ENCODE results near the gene DYNC2H1. TPM values are rescaled to one million over a fixed set of nuclear protein-coding genes. Genes with fewer than 3 reads are reported as not detected.

DYNC2H1 gene, protein sequence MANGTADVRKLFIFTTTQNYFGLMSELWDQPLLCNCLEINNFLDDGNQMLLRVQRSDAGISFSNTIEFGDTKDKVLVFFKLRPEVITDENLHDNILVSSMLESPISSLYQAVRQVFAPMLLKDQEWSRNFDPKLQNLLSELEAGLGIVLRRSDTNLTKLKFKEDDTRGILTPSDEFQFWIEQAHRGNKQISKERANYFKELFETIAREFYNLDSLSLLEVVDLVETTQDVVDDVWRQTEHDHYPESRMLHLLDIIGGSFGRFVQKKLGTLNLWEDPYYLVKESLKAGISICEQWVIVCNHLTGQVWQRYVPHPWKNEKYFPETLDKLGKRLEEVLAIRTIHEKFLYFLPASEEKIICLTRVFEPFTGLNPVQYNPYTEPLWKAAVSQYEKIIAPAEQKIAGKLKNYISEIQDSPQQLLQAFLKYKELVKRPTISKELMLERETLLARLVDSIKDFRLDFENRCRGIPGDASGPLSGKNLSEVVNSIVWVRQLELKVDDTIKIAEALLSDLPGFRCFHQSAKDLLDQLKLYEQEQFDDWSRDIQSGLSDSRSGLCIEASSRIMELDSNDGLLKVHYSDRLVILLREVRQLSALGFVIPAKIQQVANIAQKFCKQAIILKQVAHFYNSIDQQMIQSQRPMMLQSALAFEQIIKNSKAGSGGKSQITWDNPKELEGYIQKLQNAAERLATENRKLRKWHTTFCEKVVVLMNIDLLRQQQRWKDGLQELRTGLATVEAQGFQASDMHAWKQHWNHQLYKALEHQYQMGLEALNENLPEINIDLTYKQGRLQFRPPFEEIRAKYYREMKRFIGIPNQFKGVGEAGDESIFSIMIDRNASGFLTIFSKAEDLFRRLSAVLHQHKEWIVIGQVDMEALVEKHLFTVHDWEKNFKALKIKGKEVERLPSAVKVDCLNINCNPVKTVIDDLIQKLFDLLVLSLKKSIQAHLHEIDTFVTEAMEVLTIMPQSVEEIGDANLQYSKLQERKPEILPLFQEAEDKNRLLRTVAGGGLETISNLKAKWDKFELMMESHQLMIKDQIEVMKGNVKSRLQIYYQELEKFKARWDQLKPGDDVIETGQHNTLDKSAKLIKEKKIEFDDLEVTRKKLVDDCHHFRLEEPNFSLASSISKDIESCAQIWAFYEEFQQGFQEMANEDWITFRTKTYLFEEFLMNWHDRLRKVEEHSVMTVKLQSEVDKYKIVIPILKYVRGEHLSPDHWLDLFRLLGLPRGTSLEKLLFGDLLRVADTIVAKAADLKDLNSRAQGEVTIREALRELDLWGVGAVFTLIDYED (N-terminal part only)
- total RNA-seq, result 1 to 10 TPM; 2.1 to 2.8 TPM

GRCh38 chr11:103108933-103109817 lies at the start of gene DYNC2H1:
Gene DYNC2H1, plus strand, starts transcription at chr11:103109426. Its CDS starts 149 bp downstream, at chr11:103109575.
- no peaks in the 10 kb centered on the region for H3K9me3 ChIP-seq
- H3K27me3 ChIP-seq, result no peaks in the 10 kb centered on the region
- peak within 1 kb of the TSS; percentile 47 for H3K4me3 ChIP-seq
- no peaks in the 10 kb centered on the region for H3K36me3 ChIP-seq
- H3K4me1 ChIP-seq, result no peaks in the 10 kb centered on the region
- peak within 1 kb of the TSS; percentile 35 for H3K27ac ChIP-seq
- DNase-seq, result peak; percentile 86
- TF ChIP-seq, protein P1, sequence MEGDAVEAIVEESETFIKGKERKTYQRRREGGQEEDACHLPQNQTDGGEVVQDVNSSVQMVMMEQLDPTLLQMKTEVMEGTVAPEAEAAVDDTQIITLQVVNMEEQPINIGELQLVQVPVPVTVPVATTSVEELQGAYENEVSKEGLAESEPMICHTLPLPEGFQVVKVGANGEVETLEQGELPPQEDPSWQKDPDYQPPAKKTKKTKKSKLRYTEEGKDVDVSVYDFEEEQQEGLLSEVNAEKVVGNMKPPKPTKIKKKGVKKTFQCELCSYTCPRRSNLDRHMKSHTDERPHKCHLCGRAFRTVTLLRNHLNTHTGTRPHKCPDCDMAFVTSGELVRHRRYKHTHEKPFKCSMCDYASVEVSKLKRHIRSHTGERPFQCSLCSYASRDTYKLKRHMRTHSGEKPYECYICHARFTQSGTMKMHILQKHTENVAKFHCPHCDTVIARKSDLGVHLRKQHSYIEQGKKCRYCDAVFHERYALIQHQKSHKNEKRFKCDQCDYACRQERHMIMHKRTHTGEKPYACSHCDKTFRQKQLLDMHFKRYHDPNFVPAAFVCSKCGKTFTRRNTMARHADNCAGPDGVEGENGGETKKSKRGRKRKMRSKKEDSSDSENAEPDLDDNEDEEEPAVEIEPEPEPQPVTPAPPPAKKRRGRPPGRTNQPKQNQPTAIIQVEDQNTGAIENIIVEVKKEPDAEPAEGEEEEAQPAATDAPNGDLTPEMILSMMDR (IDR thresholded peaks at IDR 0.05), result no peak
- peak within 1 kb of the TSS; percentile 57 to 68 for H3K9ac ChIP-seq (ENCODE audit: low read depth in 2 of 2, low read length in 2 of 2)
- intact Hi-C loops (cut with DNase I), result no loop called here

- H3K9me3 ChIP-seq, result no peaks in the 10 kb centered on the region
- H3K27ac ChIP-seq, result no peak overlapping the region
- TF ChIP-seq, protein P1 (IDR thresholded peaks at IDR 0.05), result no peak
- H3K36me3 ChIP-seq, result no peaks in the 10 kb centered on the region
- no peaks in the 10 kb centered on the region for H3K4me1 ChIP-seq
- intact Hi-C loops (cut with DNase I), result no loop called here
- no peak overlapping the region for H3K9ac ChIP-seq (ENCODE audit: low read depth in 2 of 2, low read length in 2 of 2)
- no peaks in the 10 kb centered on the region for H3K27me3 ChIP-seq
- no peak overlapping the region for H3K4me3 ChIP-seq
- no peak for DNase-seq
These were observed 47.6 kb upstream of the DYNC2H1 start for GRCh38 chr11:103061656-103062055.

DNA sequence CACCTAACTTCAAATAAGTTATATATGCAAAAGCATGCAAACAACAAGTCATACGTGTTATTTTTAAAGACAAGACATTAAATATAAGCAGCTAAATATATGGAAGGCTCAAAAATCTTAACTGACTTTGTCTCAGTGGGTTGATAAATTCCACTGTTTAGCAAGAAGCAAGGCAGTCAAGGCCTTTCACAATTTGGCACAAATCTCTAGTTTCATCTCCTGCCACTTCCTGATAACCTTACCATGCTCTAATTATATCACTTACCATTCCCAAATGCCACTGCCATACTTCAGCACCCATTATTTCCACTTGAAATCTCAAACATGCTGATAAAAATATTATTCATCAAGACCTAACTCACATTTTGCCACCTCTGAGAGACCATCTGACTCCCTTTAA lies 42.1 kb upstream of the DYNC2H1 start:
- H3K27me3 ChIP-seq, result no peaks in the 10 kb centered on the region
- no peak overlapping the region for H3K9ac ChIP-seq (ENCODE audit: low read depth in 2 of 2, low read length in 2 of 2)
- H3K4me1 ChIP-seq, result no peaks in the 10 kb centered on the region
- no peaks in the 10 kb centered on the region for H3K36me3 ChIP-seq
- no peak overlapping the region for H3K4me3 ChIP-seq
- TF ChIP-seq, protein P1 (IDR thresholded peaks at IDR 0.05), result no peak
- H3K9me3 ChIP-seq, result no peaks in the 10 kb centered on the region
- intact Hi-C loops (cut with DNase I), result no loop called here
- DNase-seq, result no peak
- no peak overlapping the region for H3K27ac ChIP-seq

DNA sequence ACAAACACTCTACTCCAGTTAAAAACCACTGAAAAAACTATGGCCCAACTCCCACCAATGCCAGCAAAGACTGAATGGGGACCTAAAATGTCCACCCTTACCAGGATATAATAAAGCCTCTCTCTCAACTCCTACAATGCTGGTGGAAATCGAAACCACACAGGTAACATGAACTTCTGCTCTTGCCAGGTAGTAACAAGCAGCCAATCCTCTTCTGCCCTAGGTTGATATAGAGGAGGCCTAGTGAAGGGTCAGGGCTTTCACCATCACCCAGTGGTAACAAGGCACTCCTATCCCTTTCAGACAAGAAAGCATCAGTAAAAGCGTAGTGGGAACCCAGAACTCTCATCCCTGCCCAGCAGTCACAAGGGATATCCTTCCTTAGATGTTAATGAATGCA lies 39.9 kb upstream of the DYNC2H1 start:
- Histone ChIP-seq H3K27ac (no peak overlapping the region), H3K27me3 (no peaks in the 10 kb centered on the region), H3K9ac (ENCODE audit: low read depth in 2 of 2, low read length in 2 of 2) (no peak overlapping the region)

More for the DNA sequence above, 39.9 kb upstream of the DYNC2H1 start:
- H3K4me1 ChIP-seq, result no peaks in the 10 kb centered on the region
- H3K4me3 ChIP-seq, result no peak overlapping the region
- H3K9me3 ChIP-seq, result no peaks in the 10 kb centered on the region
- H3K36me3 ChIP-seq, result no peaks in the 10 kb centered on the region
- intact Hi-C loops (cut with DNase I), result no loop called here
- TF ChIP-seq, protein P1 (IDR thresholded peaks at IDR 0.05), result no peak
- DNase-seq, result no peak
